Measurements from ENCODE around the gene C12orf42.

Gene C12orf42

GRCh38 chr12:103495469-103496456, at the start of gene C12orf42:
Gene C12orf42 (minus strand): TSS chr12:103495968. CDS start chr12:103478426, 17,542 bp downstream.
- in situ Hi-C loops (cut with MboI; ENCODE audit: low sequenced_read_pairs), result no loop called here

- in situ Hi-C loops (cut with MboI; ENCODE audit: low sequenced_read_pairs), result no loop called here
Measured at GRCh38 chr12:103542078-103542477, 46.3 kb upstream of the C12orf42 start.

- in situ Hi-C loops (cut with MboI; ENCODE audit: low sequenced_read_pairs), result no loop called here
Measured at GRCh38 chr12:103540319-103540718, 44.6 kb upstream of the C12orf42 start.

GRCh38 chr12:103538397-103538796, 42.6 kb upstream of the C12orf42 start:
- in situ Hi-C loops (cut with MboI; ENCODE audit: low sequenced_read_pairs), result no loop called here

- in situ Hi-C loops (cut with MboI; ENCODE audit: low sequenced_read_pairs), result no loop called here
Measured at GRCh38 chr12:103530307-103531066, 34.7 kb upstream of the C12orf42 start.

GRCh38 chr12:103529306-103529705, 33.5 kb upstream of the C12orf42 start:
- in situ Hi-C loops (cut with MboI; ENCODE audit: low sequenced_read_pairs), result no loop called here

GRCh38 chr12:103524238-103524875, 28.6 kb upstream of the C12orf42 start:
- in situ Hi-C loops (cut with MboI; ENCODE audit: low sequenced_read_pairs), result no loop called here

GRCh38 chr12:103523771-103524170, 28.0 kb upstream of the C12orf42 start:
- in situ Hi-C loops (cut with MboI; ENCODE audit: low sequenced_read_pairs), result no loop called here

GRCh38 chr12:103520686-103521215, 25.0 kb upstream of the C12orf42 start:
- in situ Hi-C loops (cut with MboI; ENCODE audit: low sequenced_read_pairs), result no loop called here

GRCh38 chr12:103519632-103520031, 23.9 kb upstream of the C12orf42 start:
- in situ Hi-C loops (cut with MboI; ENCODE audit: low sequenced_read_pairs), result no loop called here

GRCh38 chr12:103518899-103519298, 23.1 kb upstream of the C12orf42 start:
- in situ Hi-C loops (cut with MboI; ENCODE audit: low sequenced_read_pairs), result no loop called here

- in situ Hi-C loops (cut with MboI; ENCODE audit: low sequenced_read_pairs), result no loop called here
Measured at GRCh38 chr12:103517161-103517560, 21.4 kb upstream of the C12orf42 start.

GRCh38 chr12:103515341-103515740, 19.6 kb upstream of the C12orf42 start:
- in situ Hi-C loops (cut with MboI; ENCODE audit: low sequenced_read_pairs), result no loop called here

- in situ Hi-C loops (cut with MboI; ENCODE audit: low sequenced_read_pairs), result no loop called here
Measured at GRCh38 chr12:103513875-103514274, 18.1 kb upstream of the C12orf42 start.

- in situ Hi-C loops (cut with MboI; ENCODE audit: low sequenced_read_pairs), result no loop called here
Measured at GRCh38 chr12:103505371-103506236, 9.8 kb upstream of the C12orf42 start.

- in situ Hi-C loops (cut with MboI; ENCODE audit: low sequenced_read_pairs), result no loop called here
Measured at GRCh38 chr12:103504606-103505005, 8.8 kb upstream of the C12orf42 start.

- in situ Hi-C loops (cut with MboI; ENCODE audit: low sequenced_read_pairs), result no loop called here
Measured at GRCh38 chr12:103503546-103504480, 8.0 kb upstream of the C12orf42 start.

- in situ Hi-C loops (cut with MboI; ENCODE audit: low sequenced_read_pairs), result no loop called here
Measured at GRCh38 chr12:103501447-103501846, 5.7 kb upstream of the C12orf42 start.

GRCh38 chr12:103499571-103499970, 3.8 kb upstream of the C12orf42 start:
- in situ Hi-C loops (cut with MboI; ENCODE audit: low sequenced_read_pairs), result no loop called here
